HEK293 (cell line): ENCODE measurements around the gene TCEAL3.
"Not testable (repeated sequence)": the region's sequence is repeated elsewhere in the genome, so short reads cannot be mapped to it uniquely, and the experiment has no call there.

Experiments
- CTCF ChIA-PET: fragments of 350-600 bp; formaldehyde crosslinking; extraction: SDS; loops from one replicate; lab custom pipeline; 2021; ENCODE audit warnings: antibody characterized with exemption; lab: Yijun Ruan, JAX
- POLR2A ChIA-PET: fragments of 300-600 bp; formaldehyde crosslinking; extraction: SDS; loops from one replicate; lab custom pipeline; 2020; ENCODE audit warnings: antibody characterized with exemption, inconsistent platforms; lab: Yijun Ruan, JAX
- H3K27ac ChIP-seq: fragments of 200-500 bp; sonication (Bioruptor generic); 2 replicates; pipeline ENCODE4 v1.5.1; 2014; ENCODE audit warnings: low read depth, low read length, control low read depth, inconsistent platforms; ENCODE audit errors: extremely low read depth
- H3K36me3 ChIP-seq, 2 experiments: fragments of 200-500 bp in 1 of 2; sonication (Bioruptor generic) in 1 of 2; 1 replicate in 1 of 2; 2 replicates in 1 of 2; pipeline ENCODE4 v1.5.1; 2014 to 2017; ENCODE audit warnings: inconsistent platforms in 2 of 2, low read length in 2 of 2; ENCODE audit not compliant: control insufficient read depth in 2 of 2, insufficient read depth in 1 of 2
- H3K4me1 ChIP-seq: fragments of 200-500 bp; sonication (Bioruptor generic); 2 replicates; pipeline ENCODE4 v1.5.1; 2014; ENCODE audit warnings: mild to moderate bottlenecking, low read length, inconsistent platforms; ENCODE audit not compliant: control insufficient read depth, insufficient read depth
- H3K4me3 ChIP-seq: 2 replicates; pipeline ENCODE4 v1.5.1; 2011; ENCODE audit warnings: low read depth, mild to moderate bottlenecking, control low read depth, low read length, moderate library complexity
- H3K9me3 ChIP-seq: fragments of 200-500 bp; sonication (Bioruptor generic); 2 replicates; pipeline ENCODE4 v1.5.1; 2014; ENCODE audit warnings: low read depth, low read length, inconsistent platforms; ENCODE audit not compliant: control insufficient read depth, insufficient read depth
- SETDB1 ChIP-seq: IDR thresholded peaks from one replicate; pipeline ENCODE4 v1.6.1; 2017; ENCODE audit warnings: mild to moderate bottlenecking, low read length, moderate library complexity, mixed read lengths; ENCODE audit not compliant: insufficient read length
- TCF7L2 ChIP-seq: IDR thresholded peaks from 2 replicates; pipeline ENCODE4 v1.6.1; 2011; ENCODE audit warnings: low read depth, mild to moderate bottlenecking, inconsistent platforms, low read length, moderate library complexity, borderline replicate concordance
- YY1 ChIP-seq: fragments of 450-650 bp; formaldehyde crosslinking; IDR thresholded peaks from 2 replicates; pipeline ENCODE4 v1.5.1; 2018; ENCODE audit warnings: missing biosample characterization, missing genetic modification characterization
- ZBTB1 ChIP-seq: fragments of 450-650 bp; formaldehyde crosslinking; IDR thresholded peaks from 2 replicates; pipeline ENCODE4 v1.5.1; 2016; ENCODE audit warnings: missing biosample characterization, missing genetic modification characterization
- ZFP37 ChIP-seq: fragments of 450-650 bp; formaldehyde crosslinking; IDR thresholded peaks from 2 replicates; pipeline ENCODE4 v1.5.1; 2016; ENCODE audit warnings: missing biosample characterization, missing genetic modification characterization
- ZFP69B ChIP-seq: fragments of 450-650 bp; formaldehyde crosslinking; IDR thresholded peaks from 2 replicates; pipeline ENCODE4 v1.5.1; 2016; ENCODE audit warnings: missing biosample characterization, missing genetic modification characterization
- ZNF146 ChIP-seq: fragments of 450-650 bp; formaldehyde crosslinking; IDR thresholded peaks from 2 replicates; pipeline ENCODE4 v1.5.1; 2016; ENCODE audit warnings: missing biosample characterization, missing genetic modification characterization
- ZNF18 ChIP-seq: fragments of 450-650 bp; formaldehyde crosslinking; IDR thresholded peaks from 2 replicates; pipeline ENCODE4 v1.5.1; 2016; ENCODE audit warnings: missing biosample characterization, missing genetic modification characterization
- ZNF184 ChIP-seq: fragments of 450-650 bp; IDR thresholded peaks from 2 replicates; pipeline ENCODE4 v1.5.1; 2018; ENCODE audit warnings: missing biosample characterization, mild to moderate bottlenecking, missing genetic modification characterization
- ZNF449 ChIP-seq: fragments of 450-650 bp; formaldehyde crosslinking; IDR thresholded peaks from 2 replicates; pipeline ENCODE4 v1.5.1; 2017; ENCODE audit warnings: missing biosample characterization, mild to moderate bottlenecking, missing genetic modification characterization, moderate library complexity
- ZNF549 ChIP-seq: fragments of 450-650 bp; IDR thresholded peaks from 2 replicates; pipeline ENCODE4 v1.5.1; 2018; ENCODE audit warnings: missing biosample characterization, missing genetic modification characterization, mild to moderate bottlenecking, inconsistent platforms, moderate library complexity
- ZNF626 ChIP-seq: fragments of 450-650 bp; sonication (Bioruptor Pico); formaldehyde crosslinking; IDR thresholded peaks from 2 replicates; pipeline ENCODE4 v1.5.1; 2018; ENCODE audit warnings: missing biosample characterization, missing genetic modification characterization, inconsistent platforms
- ZNF639 ChIP-seq: fragments of 450-650 bp; formaldehyde crosslinking; IDR thresholded peaks from 2 replicates; pipeline ENCODE4 v1.5.1; 2016; ENCODE audit warnings: missing biosample characterization, missing genetic modification characterization
- ZNF658 ChIP-seq: fragments of 450-650 bp; formaldehyde crosslinking; IDR thresholded peaks from 2 replicates; pipeline ENCODE4; 2016; ENCODE audit warnings: missing biosample characterization, missing genetic modification characterization
- TF ChIP-seq, protein P1 (sequence below): fragments of 450-650 bp; formaldehyde crosslinking; IDR thresholded peaks from 2 replicates; pipeline ENCODE4 v1.5.1; 2016; ENCODE audit warnings: missing biosample characterization, missing genetic modification characterization, low read depth

Gene TCEAL3

DNA sequence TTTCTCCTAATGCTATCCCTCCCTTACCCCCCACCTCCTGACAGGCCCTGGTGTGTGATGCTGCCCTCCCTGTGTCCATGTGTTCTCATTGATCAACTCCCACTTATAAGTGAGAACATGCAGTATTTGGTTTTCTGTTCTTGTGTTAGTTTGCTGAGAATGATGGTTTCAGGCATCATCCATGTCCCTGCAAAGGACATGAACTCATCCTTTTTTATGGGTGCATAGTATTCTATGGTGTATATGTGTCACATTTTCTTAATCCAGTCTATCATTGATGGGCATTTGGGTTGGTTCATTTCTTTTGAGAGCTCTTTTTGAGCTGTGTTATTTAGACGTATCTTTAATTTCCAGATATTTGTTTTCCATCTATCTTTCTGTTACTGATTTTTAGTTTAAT, 15.5 kb upstream of the TCEAL3 start:
- H3K4me3 ChIP-seq, H3K27ac ChIP-seq, H3K9me3 ChIP-seq, POLR2A ChIA-PET: not testable (repeated sequence)
- peaks cover 16 to 38% of the 10 kb centered on the region in 2 experiments for H3K36me3 ChIP-seq
- peak; percentile 93 for TF ChIP-seq ZNF146 (tag by site-specific recombination)
- TF ChIP-seq, all 188 proteins: peak for 1; not testable (repeated sequence) for 187
- CTCF ChIA-PET, H3K4me1 ChIP-seq: not testable (repeated sequence)

GRCh38 chrX:103595202-103595601, 12.6 kb upstream of the TCEAL3 start:
- not testable (repeated sequence) for H3K4me1 ChIP-seq, H3K4me3 ChIP-seq
- peak; percentile 15 for TF ChIP-seq SETDB1
- TF ChIP-seq, all 188 proteins: peak for 1; not testable (repeated sequence) for 187
- CTCF ChIA-PET, POLR2A ChIA-PET, H3K27ac ChIP-seq, H3K9me3 ChIP-seq: not testable (repeated sequence)
- peaks cover 17 to 24% of the 10 kb centered on the region in 2 experiments for H3K36me3 ChIP-seq

GRCh38 chrX:103608306-103608963, 672 bp downstream of the TCEAL3 start:
- 0 out of 2 replicates have a peak, but pooled peaks have one; percentile 28 for TF ChIP-seq YY1 (tag by site-specific recombination)
- TF ChIP-seq ZNF449 (tag by site-specific recombination) = no peak
- TF ChIP-seq, all 188 proteins: peak for 1
- H3K4me1 ChIP-seq = no peaks in the 10 kb centered on the region
- peak overlapping the region; percentile 62 for H3K4me3 ChIP-seq
- H3K9me3 ChIP-seq = no peaks in the 10 kb centered on the region
- H3K36me3 ChIP-seq = peaks cover 0 to 16% of the 10 kb centered on the region in 2 experiments; a peak in 1 of 3 replicates
- CTCF ChIA-PET = interaction anchor here (0.6 kb wide), 1 partner anchor 22 kb away, joined by 3 read pairs; no protein-coding TSS in a partner anchor
- no peak overlapping the region; the same call in 1 of the 2 replicates for H3K27ac ChIP-seq
- POLR2A ChIA-PET = no interaction called here

DNA sequence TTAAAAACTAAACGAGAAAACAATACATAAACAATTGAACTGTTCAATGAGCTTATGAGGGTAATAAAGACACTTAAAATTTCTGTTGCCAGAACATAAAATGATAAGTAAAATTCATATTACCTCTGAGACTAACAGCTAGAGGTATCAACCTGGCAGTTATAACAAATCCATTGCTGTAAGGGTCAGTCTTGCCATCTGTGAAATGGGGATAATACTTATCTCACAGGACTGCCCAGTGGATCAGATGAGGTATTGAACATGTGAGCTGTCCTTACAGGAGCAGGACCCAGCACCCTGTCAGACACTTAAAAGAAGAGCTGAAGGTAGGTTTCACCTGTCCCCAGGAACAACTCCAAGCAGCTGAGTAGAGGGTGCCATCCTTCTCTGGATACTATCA, 2.5 kb downstream of the TCEAL3 start:
- ChIA-PET POLR2A (interaction anchor here (1.7 kb wide), 1 partner anchor 20 kb away, joined by 7 read pairs; the partner anchor contains the start of gene TCEAL1), CTCF (interaction anchor here (0.6 to 0.9 kb wide), 3 partner anchors 20 to 660 kb away, joined by 3 to 5 read pairs (median 4); partner anchors contain the start of gene TMEM31)
- TF ChIP-seq ZNF626 (tag by site-specific recombination) (no peak), ZBTB1 (tag by site-specific recombination) (no peak), ZNF549 (tag by site-specific recombination) (no peak), ZNF18 (tag by site-specific recombination) (no peak), TCF7L2 (no peak), SETDB1 (no peak), ZFP37 (tag by site-specific recombination) (no peak), ZFP69B (tag by site-specific recombination) (no peak), ZNF639 (tag by site-specific recombination) (no peak), ZNF658 (tag by site-specific recombination) (no peak), ZNF184 (tag by site-specific recombination) (no peak)
- TF ChIP-seq, protein P1, sequence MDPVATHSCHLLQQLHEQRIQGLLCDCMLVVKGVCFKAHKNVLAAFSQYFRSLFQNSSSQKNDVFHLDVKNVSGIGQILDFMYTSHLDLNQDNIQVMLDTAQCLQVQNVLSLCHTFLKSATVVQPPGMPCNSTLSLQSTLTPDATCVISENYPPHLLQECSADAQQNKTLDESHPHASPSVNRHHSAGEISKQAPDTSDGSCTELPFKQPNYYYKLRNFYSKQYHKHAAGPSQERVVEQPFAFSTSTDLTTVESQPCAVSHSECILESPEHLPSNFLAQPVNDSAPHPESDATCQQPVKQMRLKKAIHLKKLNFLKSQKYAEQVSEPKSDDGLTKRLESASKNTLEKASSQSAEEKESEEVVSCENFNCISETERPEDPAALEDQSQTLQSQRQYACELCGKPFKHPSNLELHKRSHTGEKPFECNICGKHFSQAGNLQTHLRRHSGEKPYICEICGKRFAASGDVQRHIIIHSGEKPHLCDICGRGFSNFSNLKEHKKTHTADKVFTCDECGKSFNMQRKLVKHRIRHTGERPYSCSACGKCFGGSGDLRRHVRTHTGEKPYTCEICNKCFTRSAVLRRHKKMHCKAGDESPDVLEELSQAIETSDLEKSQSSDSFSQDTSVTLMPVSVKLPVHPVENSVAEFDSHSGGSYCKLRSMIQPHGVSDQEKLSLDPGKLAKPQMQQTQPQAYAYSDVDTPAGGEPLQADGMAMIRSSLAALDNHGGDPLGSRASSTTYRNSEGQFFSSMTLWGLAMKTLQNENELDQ = no peak
- Histone ChIP-seq H3K9me3 (no peaks in the 10 kb centered on the region), H3K4me1 (no peaks in the 10 kb centered on the region), H3K4me3 (no peak overlapping the region), H3K36me3 (peaks cover 0 to 7% of the 10 kb centered on the region in 2 experiments; a peak in 1 of 3 replicates), H3K27ac (no peak overlapping the region)
